ENCODE measurements around the gene NRG3. TPM values are rescaled to one million over a fixed set of nuclear protein-coding genes. Genes with fewer than 3 reads are reported as not detected.

NRG3 gene
- total RNA-seq, 1 donor from 2014 or later, result 1.6 TPM

DNA sequence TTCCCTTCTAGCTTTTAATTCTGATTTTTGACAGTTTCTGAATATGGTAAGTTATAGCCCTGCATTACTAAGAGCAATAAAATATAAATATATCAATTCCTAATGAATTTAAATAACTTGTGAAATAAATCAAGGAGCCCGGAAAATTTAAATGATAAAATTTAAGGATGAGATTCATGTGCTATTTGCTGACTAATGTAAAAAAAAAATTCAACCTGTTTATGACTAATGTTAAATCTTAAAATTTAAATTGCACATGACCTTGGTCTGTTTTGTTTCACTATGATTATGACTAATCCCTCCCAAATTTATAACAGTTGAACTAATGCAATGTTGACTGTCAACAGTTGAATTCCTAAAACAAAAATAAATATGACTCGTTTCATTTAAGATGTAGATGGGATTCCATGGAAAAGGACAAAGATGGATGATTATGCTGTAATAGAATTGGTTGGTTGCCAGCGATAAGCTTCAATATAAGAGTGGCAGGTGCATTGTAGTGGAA lies 419.9 kb downstream of the NRG3 start:
- TF ChIP-seq, protein P1, sequence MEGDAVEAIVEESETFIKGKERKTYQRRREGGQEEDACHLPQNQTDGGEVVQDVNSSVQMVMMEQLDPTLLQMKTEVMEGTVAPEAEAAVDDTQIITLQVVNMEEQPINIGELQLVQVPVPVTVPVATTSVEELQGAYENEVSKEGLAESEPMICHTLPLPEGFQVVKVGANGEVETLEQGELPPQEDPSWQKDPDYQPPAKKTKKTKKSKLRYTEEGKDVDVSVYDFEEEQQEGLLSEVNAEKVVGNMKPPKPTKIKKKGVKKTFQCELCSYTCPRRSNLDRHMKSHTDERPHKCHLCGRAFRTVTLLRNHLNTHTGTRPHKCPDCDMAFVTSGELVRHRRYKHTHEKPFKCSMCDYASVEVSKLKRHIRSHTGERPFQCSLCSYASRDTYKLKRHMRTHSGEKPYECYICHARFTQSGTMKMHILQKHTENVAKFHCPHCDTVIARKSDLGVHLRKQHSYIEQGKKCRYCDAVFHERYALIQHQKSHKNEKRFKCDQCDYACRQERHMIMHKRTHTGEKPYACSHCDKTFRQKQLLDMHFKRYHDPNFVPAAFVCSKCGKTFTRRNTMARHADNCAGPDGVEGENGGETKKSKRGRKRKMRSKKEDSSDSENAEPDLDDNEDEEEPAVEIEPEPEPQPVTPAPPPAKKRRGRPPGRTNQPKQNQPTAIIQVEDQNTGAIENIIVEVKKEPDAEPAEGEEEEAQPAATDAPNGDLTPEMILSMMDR (IDR thresholded peaks at IDR 0.05), result no peak
- Histone ChIP-seq H3K4me3 (no peak overlapping the region), H3K36me3 (no peaks in the 10 kb centered on the region), H3K27me3 (no peaks in the 10 kb centered on the region), H3K27ac (no peak overlapping the region), H3K9me3 (no peaks in the 10 kb centered on the region), H3K4me1 (no peaks in the 10 kb centered on the region)
- DNase-seq (ENCODE audit: low spot score in 2 of 2), result no peak
- intact Hi-C loops (cut with DNase I), result no loop called here

GRCh38 chr10:82308641-82309040 lies 433.6 kb downstream of the NRG3 start:
- no peaks in the 10 kb centered on the region for H3K27me3 ChIP-seq
- intact Hi-C loops (cut with DNase I), result no loop called here

DNA sequence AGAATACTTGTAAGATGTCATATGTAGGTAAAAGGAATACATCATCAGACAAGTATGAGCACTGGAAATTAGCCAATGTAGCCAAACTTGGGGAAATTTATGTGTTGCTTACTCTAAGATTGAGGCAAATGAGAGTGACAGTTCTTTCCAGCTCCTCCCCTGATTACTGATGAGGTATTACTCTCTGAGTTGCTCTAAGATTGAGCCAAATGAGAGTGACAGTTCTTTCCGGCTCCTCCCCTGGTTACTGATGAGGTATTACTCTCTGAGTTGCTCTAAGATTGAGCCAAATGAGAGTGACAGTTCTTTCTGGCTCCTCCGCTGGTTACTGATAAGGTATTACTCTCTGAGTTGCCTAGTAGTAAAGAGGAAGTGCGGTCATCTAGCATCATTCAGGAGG lies 435.8 kb downstream of the NRG3 start:
- DNase-seq (ENCODE audit: low spot score in 2 of 2), result no peak
- Histone ChIP-seq H3K27ac (no peak overlapping the region), H3K36me3 (no peaks in the 10 kb centered on the region), H3K9me3 (no peaks in the 10 kb centered on the region), H3K4me3 (no peak overlapping the region), H3K4me1 (no peaks in the 10 kb centered on the region), H3K27me3 (no peaks in the 10 kb centered on the region)
- intact Hi-C loops (cut with DNase I), result no loop called here
- TF ChIP-seq, protein P1 (IDR thresholded peaks at IDR 0.05), result no peak

More at GRCh38 chr10:82308641-82309040, 433.6 kb downstream of the NRG3 start:
- Histone ChIP-seq H3K9me3 (no peaks in the 10 kb centered on the region), H3K4me3 (no peak overlapping the region), H3K36me3 (no peaks in the 10 kb centered on the region), H3K4me1 (no peaks in the 10 kb centered on the region), H3K27ac (no peak overlapping the region)
- no peak for DNase-seq (ENCODE audit: low spot score in 2 of 2)
- TF ChIP-seq, protein P1 (IDR thresholded peaks at IDR 0.05), result no peak

DNA sequence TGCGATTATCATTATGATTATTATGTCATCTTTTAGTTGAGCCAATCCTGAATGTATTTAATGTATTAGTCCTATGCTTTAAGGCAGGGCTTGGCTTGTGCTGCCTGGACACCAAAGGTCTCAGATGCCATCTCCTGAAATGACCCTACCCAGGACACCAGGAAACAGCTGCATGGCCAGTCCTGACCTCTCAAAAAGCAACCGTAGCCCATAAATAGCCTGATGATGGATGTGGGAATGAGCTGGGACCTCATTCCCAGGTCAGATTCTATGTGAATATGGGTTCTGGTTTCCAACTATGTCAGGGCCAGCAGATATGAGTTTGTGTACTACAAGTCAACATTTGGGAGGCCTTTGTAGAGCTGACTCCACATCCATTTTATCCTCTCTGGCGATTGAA lies 438.4 kb downstream of the NRG3 start:
- no peaks in the 10 kb centered on the region for H3K36me3 ChIP-seq
- H3K27me3 ChIP-seq, result no peaks in the 10 kb centered on the region
- no peak for DNase-seq (ENCODE audit: low spot score in 2 of 2)
- H3K4me3 ChIP-seq, result no peak overlapping the region
- no peaks in the 10 kb centered on the region for H3K9me3 ChIP-seq
- intact Hi-C loops (cut with DNase I), result no loop called here
- TF ChIP-seq, protein P1 (IDR thresholded peaks at IDR 0.05), result no peak
- no peaks in the 10 kb centered on the region for H3K4me1 ChIP-seq
- H3K27ac ChIP-seq, result no peak overlapping the region

DNA sequence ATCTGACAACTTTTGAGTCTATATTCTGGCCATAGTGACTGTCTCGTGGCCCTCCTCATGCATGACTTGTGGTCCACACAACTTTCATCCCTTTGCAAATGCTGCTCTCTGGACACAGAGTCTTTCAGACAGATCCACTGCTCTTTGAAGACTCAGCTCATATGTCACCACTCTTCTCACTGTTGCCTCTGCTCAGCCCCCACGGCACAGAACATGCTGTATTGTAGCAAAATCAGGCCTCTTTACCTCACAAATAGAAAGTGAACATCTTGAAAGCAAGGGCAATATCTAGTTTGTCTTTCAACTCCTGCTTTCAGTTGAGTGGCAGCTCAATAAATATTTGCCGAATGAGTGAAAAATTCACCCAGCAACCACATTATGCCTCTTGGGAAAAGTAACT lies 443.5 kb downstream of the NRG3 start:
- TF ChIP-seq, protein P1 (IDR thresholded peaks at IDR 0.05), result no peak

DNA sequence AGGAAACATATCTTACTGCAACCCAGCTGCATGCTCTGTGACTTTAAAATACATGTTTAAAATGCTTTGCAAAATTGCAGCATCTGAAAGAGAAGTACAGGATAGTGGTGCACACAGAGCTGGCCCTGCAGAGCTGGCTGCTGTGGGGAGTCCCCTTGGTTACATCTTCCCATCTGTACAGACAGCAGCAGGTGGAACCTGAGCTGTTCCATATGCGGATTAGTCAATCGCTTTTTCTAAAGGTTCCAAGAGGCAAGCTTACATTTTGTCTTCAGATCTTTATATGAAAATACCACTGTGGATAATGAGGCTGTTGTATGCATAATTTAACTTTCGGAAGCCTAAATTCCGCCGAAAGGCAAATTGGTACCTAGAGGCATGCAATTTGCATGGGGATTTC lies 444.1 kb downstream of the NRG3 start:
- no peak for DNase-seq (ENCODE audit: low spot score in 2 of 2)
- no peaks in the 10 kb centered on the region for H3K9me3 ChIP-seq
- intact Hi-C loops (cut with DNase I), result no loop called here
- no peak overlapping the region for H3K27ac ChIP-seq
- TF ChIP-seq, protein P1 (IDR thresholded peaks at IDR 0.05), result no peak
- H3K4me3 ChIP-seq, result no peak overlapping the region
- no peaks in the 10 kb centered on the region for H3K27me3 ChIP-seq
- H3K36me3 ChIP-seq, result no peaks in the 10 kb centered on the region
- H3K4me1 ChIP-seq, result no peaks in the 10 kb centered on the region

More for the DNA sequence above, 443.5 kb downstream of the NRG3 start:
- Histone ChIP-seq H3K4me3 (no peak overlapping the region), H3K27me3 (no peaks in the 10 kb centered on the region), H3K27ac (no peak overlapping the region), H3K4me1 (no peaks in the 10 kb centered on the region), H3K36me3 (no peaks in the 10 kb centered on the region), H3K9me3 (no peaks in the 10 kb centered on the region)
- intact Hi-C loops (cut with DNase I), result no loop called here
- no peak for DNase-seq (ENCODE audit: low spot score in 2 of 2)
